Caco-2 (cell line): Measurements from ENCODE around the gene SHROOM1. TPM values are rescaled to one million over a fixed set of nuclear protein-coding genes. Genes with fewer than 3 reads are reported as not detected.

Experiments used
- BruUV-seq: library from RNA; stranded (reverse); fragments of 400-500 nt; replicated peaks from 2 replicates; lab custom pipeline; 2021; lab: Mats Ljungman, UMichigan
- CTCF ChIA-PET: fragments of 300-600 bp; sonication (Branson Sonifier 250); formaldehyde crosslinking; loops from one replicate; lab custom pipeline; 2022; ENCODE audit warnings: antibody characterized with exemption; lab: Charles Lee
- POLR2A ChIA-PET: fragments of 300-600 bp; sonication (Branson Sonifier 250); formaldehyde crosslinking; loops from one replicate; lab custom pipeline; 2022; ENCODE audit warnings: antibody characterized with exemption; lab: Charles Lee
- DNase-seq, 2 experiments: peaks; one replicate each; pipeline versions ENCODE4 v3.0.0 to v3.0.0-alpha.2; 2020 to 2022
- H3K27me3 ChIP-seq: replicated peaks from 2 replicates; pipeline ENCODE4 v1.6.0; 2011; ENCODE audit warnings: low read length; ENCODE audit not compliant: control insufficient read depth, insufficient read depth
- H3K36me3 ChIP-seq: 2 replicates; pipeline ENCODE4 v1.5.1; 2011; ENCODE audit warnings: low read length; ENCODE audit not compliant: control insufficient read depth, insufficient read depth
- H3K4me1 ChIP-seq: fragments of 250-450 bp; sonication (Bioruptor Pico); 2 replicates; pipeline ENCODE4 v1.5.1; 2020; ENCODE audit warnings: mild to moderate bottlenecking
- H3K4me3 ChIP-seq: 2 replicates; pipeline ENCODE4 v1.5.1; 2011; ENCODE audit warnings: low read depth, mild to moderate bottlenecking, control low read depth, low read length
- H3K9me3 ChIP-seq: fragments of 250-450 bp; sonication (Bioruptor Pico); 2 replicates; pipeline ENCODE4 v1.5.1; 2020; ENCODE audit warnings: mild to moderate bottlenecking, moderate library complexity
- H3K27ac Mint-ChIP-seq: one replicate; pipeline ENCODE4 v1.8.0; 2022; ENCODE audit warnings: mixed read lengths; ENCODE audit not compliant: unreplicated experiment
- H3K27me3 Mint-ChIP-seq: one replicate; pipeline ENCODE4 v1.8.0; 2022; ENCODE audit warnings: mixed read lengths; ENCODE audit not compliant: insufficient read depth, unreplicated experiment
- H3K36me3 Mint-ChIP-seq: one replicate; pipeline ENCODE4 v1.8.0; 2022; ENCODE audit warnings: mild to moderate bottlenecking, mixed read lengths; ENCODE audit not compliant: insufficient read depth, unreplicated experiment
- H3K4me1 Mint-ChIP-seq: one replicate; pipeline ENCODE4 v1.8.0; 2022; ENCODE audit warnings: low read depth, mixed read lengths; ENCODE audit not compliant: unreplicated experiment
- H3K4me3 Mint-ChIP-seq: one replicate; pipeline ENCODE4 v1.8.0; 2022; ENCODE audit warnings: mild to moderate bottlenecking, moderate library complexity, mixed read lengths; ENCODE audit not compliant: unreplicated experiment
- H3K9me3 Mint-ChIP-seq: one replicate; pipeline ENCODE4 v1.8.0; 2022; ENCODE audit warnings: mixed read lengths; ENCODE audit not compliant: unreplicated experiment
- intact Hi-C: fragments of 100-400 bp; cut with micrococcal nuclease; formaldehyde crosslinking; loops from one replicate; pipeline ENCODE4 v1.10.0; 2022; ENCODE audit not compliant: unreplicated experiment
- total RNA-seq: library from RNA; stranded (reverse); gene quantifications from 2 replicates; pipeline ENCODE4 v1.2.3, GENCODE V29; 2022
- TF ChIP-seq, protein P1 (sequence below), 2 experiments: fragments of 200-600 bp in 1 of 2; IDR thresholded peaks; 1 replicate in 1 of 2; 2 replicates in 1 of 2; pipeline versions ENCODE4 v1.5.1 to v1.8.0; 2011 to 2022; ENCODE audit warnings: antibody characterized with exemption in 1 of 2, control low read depth in 1 of 2, inconsistent platforms in 1 of 2, low read depth in 1 of 2, low read length in 1 of 2, mild to moderate bottlenecking in 1 of 2, moderate library complexity in 1 of 2; ENCODE audit not compliant: insufficient read depth in 1 of 2, severe bottlenecking in 1 of 2, unreplicated experiment in 1 of 2

SHROOM1 gene
- total RNA-seq, 1 experiment from 2014 or later: 17.4 TPM

DNA sequence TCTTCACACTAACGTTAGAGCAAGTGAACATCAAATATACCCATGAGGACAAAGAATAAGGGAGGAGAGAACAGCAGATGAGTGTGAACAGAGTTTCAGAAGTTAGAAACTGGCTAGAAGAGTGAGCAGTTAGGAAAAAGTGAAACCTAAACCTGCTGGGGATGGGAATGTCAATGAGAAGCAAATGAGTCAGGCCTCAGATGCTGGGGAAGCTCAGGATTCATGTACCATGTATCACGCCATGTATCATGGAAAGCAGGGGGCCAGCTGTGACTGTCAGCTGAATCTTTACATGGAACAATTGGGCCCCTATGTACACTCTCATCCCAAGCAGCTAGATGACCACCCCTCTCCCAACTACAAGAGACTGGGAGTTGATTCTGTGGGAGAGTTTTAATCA, 19.6 kb upstream of the SHROOM1 start:
- no peak for DNase-seq
- no peaks in the 10 kb centered on the region for H3K36me3 ChIP-seq
- POLR2A ChIA-PET: no interaction called here
- no peaks in the 10 kb centered on the region for H3K4me1 ChIP-seq
- no peaks in the 10 kb centered on the region for H3K9me3 ChIP-seq
- intact Hi-C loops: no loop called here
- Mint-ChIP-seq H3K4me3 (no peak overlapping the region), H3K9me3 (no peaks in the 10 kb centered on the region), H3K27me3 (no peaks in the 10 kb centered on the region), H3K4me1 (no peaks in the 10 kb centered on the region), H3K27ac (no peak overlapping the region), H3K36me3 (no peaks in the 10 kb centered on the region)
- BruUV-seq: no TSS peak
- no peaks in the 10 kb centered on the region for H3K27me3 ChIP-seq
- no peak overlapping the region for H3K4me3 ChIP-seq
- TF ChIP-seq, protein P1, sequence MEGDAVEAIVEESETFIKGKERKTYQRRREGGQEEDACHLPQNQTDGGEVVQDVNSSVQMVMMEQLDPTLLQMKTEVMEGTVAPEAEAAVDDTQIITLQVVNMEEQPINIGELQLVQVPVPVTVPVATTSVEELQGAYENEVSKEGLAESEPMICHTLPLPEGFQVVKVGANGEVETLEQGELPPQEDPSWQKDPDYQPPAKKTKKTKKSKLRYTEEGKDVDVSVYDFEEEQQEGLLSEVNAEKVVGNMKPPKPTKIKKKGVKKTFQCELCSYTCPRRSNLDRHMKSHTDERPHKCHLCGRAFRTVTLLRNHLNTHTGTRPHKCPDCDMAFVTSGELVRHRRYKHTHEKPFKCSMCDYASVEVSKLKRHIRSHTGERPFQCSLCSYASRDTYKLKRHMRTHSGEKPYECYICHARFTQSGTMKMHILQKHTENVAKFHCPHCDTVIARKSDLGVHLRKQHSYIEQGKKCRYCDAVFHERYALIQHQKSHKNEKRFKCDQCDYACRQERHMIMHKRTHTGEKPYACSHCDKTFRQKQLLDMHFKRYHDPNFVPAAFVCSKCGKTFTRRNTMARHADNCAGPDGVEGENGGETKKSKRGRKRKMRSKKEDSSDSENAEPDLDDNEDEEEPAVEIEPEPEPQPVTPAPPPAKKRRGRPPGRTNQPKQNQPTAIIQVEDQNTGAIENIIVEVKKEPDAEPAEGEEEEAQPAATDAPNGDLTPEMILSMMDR (IDR thresholded peaks at IDR 0.05; ENCODE audit: insufficient read depth in 1 of 2, low read depth in 1 of 2, low read length in 1 of 2, severe bottlenecking in 1 of 2, unreplicated experiment in 1 of 2): no peak
- CTCF ChIA-PET: no interaction called here

DNA sequence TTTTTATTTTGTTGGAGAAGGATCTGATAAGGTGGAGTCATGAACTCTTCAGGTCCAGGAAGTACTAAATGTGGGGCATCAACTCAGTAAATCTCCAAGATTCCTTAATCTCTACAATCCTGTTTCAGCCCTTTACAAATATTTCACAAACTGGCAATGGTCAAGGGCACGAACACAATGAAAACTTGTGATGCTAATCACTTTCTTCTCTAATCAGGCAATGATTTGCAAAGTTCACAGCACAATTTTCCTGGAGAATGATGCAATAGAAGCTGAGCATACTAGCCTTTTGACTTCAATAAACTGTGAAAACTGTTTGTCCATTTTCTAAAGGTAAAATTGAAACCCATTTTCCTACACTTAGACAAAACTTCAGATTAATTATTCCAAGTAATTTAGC, 18.9 kb upstream of the SHROOM1 start:
- DNase-seq: no peak
- CTCF ChIA-PET: interaction anchor here (1.0 kb wide), 1 partner anchor 42 kb away, joined by 3 read pairs; no protein-coding TSS in a partner anchor

DNA sequence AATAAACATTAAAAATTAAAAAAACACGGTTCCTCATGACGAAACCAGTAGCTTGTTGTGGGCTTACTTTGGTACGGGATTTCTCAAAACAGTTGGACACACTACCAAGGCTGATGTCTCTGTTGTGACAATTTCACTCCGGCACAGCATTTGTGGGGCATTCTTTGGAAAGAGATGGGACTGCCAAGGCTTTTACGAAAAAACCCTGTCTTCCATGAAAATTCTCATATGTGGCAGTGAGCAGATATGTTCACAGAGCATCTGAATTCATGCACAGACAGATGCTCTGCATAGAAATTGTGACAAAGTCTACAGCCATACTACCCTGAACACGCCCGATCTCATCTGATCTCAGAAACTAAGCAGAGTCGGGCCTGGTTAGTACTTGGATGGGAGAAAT, 17.8 kb upstream of the SHROOM1 start:
- Mint-ChIP-seq H3K36me3 (no peaks in the 10 kb centered on the region), H3K4me3 (no peak overlapping the region)

More for the DNA sequence above, 18.9 kb upstream of the SHROOM1 start:
- no peaks in the 10 kb centered on the region for H3K27me3 Mint-ChIP-seq
- Histone ChIP-seq H3K4me3 (no peak overlapping the region), H3K9me3 (no peaks in the 10 kb centered on the region), H3K27me3 (no peaks in the 10 kb centered on the region), H3K4me1 (no peaks in the 10 kb centered on the region), H3K36me3 (no peaks in the 10 kb centered on the region)
- H3K27ac Mint-ChIP-seq: no peak overlapping the region
- TF ChIP-seq, protein P1 (IDR thresholded peaks at IDR 0.05; ENCODE audit: insufficient read depth in 1 of 2, low read depth in 1 of 2, low read length in 1 of 2, severe bottlenecking in 1 of 2, unreplicated experiment in 1 of 2): no peak
- H3K9me3 Mint-ChIP-seq: no peaks in the 10 kb centered on the region
- no TSS peak for BruUV-seq
- intact Hi-C loops: no loop called here
- no peak overlapping the region for H3K4me3 Mint-ChIP-seq
- POLR2A ChIA-PET: no interaction called here
- no peaks in the 10 kb centered on the region for H3K4me1 Mint-ChIP-seq
- H3K36me3 Mint-ChIP-seq: no peaks in the 10 kb centered on the region

More for the DNA sequence above, 17.8 kb upstream of the SHROOM1 start:
- Mint-ChIP-seq H3K9me3 (no peaks in the 10 kb centered on the region), H3K4me1 (no peaks in the 10 kb centered on the region), H3K27ac (no peak overlapping the region), H3K27me3 (no peaks in the 10 kb centered on the region)
- CTCF ChIA-PET: no interaction called here
- Histone ChIP-seq H3K36me3 (no peaks in the 10 kb centered on the region), H3K4me1 (no peaks in the 10 kb centered on the region), H3K9me3 (no peaks in the 10 kb centered on the region), H3K4me3 (no peak overlapping the region), H3K27me3 (no peaks in the 10 kb centered on the region)
- TF ChIP-seq, protein P1 (IDR thresholded peaks at IDR 0.05; ENCODE audit: insufficient read depth in 1 of 2, low read depth in 1 of 2, low read length in 1 of 2, severe bottlenecking in 1 of 2, unreplicated experiment in 1 of 2): no peak
- DNase-seq: no peak
- POLR2A ChIA-PET: no interaction called here
- BruUV-seq: no TSS peak
- intact Hi-C loops: no loop called here
